ENCODE data around the gene SUSD6.

DNA sequence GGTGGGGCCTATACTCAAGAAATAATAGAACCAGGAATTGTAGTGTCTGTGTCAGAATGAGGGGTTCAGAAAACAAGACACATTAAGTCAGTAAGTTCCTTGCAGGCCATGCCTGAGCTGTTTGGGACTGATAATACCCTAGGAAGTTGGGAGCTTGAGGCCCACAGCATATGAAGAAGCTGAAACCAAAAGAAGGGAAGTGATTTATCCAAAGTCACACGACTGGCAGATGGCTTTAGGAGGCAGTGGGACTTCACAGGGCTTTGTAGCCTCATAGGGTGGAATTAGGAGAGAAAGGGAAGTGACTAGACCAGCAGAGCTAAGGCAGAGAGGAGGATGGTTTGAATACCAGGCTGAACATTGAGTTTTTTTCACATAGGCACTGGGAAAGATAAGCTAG is 99.0 kb downstream of the SUSD6 start:
- TF ChIP-seq, protein P1, sequence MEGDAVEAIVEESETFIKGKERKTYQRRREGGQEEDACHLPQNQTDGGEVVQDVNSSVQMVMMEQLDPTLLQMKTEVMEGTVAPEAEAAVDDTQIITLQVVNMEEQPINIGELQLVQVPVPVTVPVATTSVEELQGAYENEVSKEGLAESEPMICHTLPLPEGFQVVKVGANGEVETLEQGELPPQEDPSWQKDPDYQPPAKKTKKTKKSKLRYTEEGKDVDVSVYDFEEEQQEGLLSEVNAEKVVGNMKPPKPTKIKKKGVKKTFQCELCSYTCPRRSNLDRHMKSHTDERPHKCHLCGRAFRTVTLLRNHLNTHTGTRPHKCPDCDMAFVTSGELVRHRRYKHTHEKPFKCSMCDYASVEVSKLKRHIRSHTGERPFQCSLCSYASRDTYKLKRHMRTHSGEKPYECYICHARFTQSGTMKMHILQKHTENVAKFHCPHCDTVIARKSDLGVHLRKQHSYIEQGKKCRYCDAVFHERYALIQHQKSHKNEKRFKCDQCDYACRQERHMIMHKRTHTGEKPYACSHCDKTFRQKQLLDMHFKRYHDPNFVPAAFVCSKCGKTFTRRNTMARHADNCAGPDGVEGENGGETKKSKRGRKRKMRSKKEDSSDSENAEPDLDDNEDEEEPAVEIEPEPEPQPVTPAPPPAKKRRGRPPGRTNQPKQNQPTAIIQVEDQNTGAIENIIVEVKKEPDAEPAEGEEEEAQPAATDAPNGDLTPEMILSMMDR (IDR thresholded peaks at IDR 0.05; ENCODE audit: poor library complexity), result no peak
- TF ChIP-seq EZH2phosphoT487 (IDR thresholded peaks at IDR 0.05; ENCODE audit: low read depth, severe bottlenecking, unreplicated experiment) (no peak), EZH2 (IDR thresholded peaks at IDR 0.05; ENCODE audit: borderline replicate concordance) (no peak)
